ENCODE measurements around the gene YY1.
"Not testable (repeated sequence)": the region's sequence is repeated elsewhere in the genome, so short reads cannot be mapped to it uniquely, and the experiment has no call there.

The YY1 gene

GRCh38 chr14:100238419-100239210, at the start of gene YY1:
YY1 (plus strand) TSS chr14:100239144; CDS start chr14:100239245, 101 bp downstream.
- peak; percentile 95 for DNase-seq

GRCh38 chr14:100190126-100190525, 48.8 kb upstream of the YY1 start:
- no peak for DNase-seq

GRCh38 chr14:100191584-100192249, 47.2 kb upstream of the YY1 start:
- no peak for DNase-seq

GRCh38 chr14:100192250-100192671, 46.7 kb upstream of the YY1 start:
- DNase-seq, result no peak

DNA sequence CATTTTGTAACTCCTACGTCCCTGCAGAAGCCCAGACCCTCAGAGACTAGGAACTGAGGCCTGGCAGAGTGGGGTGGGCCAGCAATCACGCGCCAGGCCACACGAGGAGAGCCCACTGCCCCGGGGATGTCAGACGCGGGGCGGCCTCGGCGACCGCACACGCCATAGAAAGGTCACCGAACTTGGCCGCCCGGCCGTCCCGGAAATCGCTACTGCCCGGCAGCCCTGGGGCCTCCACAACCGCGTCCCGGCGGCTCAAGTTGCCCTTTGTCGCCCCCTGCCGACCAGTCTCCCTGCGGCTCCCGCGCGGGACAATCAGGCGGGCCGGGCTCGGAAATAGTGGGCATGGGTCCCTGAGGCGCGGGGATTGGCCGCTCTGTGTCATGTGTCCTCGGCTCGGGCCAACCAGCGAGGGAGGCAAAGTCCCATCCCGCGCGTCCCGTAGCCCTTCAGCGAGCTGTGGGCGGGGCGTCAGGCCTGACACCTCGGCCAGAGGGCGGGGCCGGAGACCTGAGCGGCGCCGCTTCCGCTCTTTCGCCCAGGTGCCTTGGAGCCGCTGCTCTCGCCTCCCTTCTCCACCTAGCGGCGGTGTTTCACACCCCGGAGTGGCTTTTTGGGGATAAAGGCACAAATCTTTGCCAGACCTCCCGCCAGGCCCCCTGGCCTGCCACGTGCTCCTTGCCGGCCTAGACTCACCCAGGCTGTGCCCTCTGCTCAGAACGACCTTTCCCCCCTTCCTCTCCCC, 46.1 kb upstream of the YY1 start:
- peak; percentile 93 for DNase-seq

- no peak for DNase-seq
Measured at GRCh38 chr14:100193417-100194357, 45.3 kb upstream of the YY1 start.

- no peak for DNase-seq
Measured at GRCh38 chr14:100199240-100199860, 39.6 kb upstream of the YY1 start.

GRCh38 chr14:100200311-100200710, 38.6 kb upstream of the YY1 start:
- no peak for DNase-seq

DNA sequence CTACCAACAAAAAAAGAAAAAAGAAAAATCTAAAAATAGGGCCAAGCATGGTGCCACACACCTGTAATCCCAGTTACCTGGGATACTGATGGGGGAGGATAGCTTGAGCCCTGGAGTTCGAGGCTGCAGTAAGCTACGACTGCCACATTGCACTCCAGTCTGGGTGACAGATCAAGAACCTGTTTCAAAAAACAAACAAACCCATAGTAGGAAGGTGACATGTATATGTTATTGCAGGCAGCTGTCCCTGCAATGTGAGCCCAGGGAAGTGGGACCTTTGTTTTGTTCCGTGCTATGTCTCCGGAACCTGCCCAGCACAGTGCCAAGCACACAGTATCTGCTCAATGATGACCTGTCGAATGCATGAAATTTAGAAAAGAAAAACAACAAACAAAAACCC, 37.2 kb upstream of the YY1 start:
- DNase-seq, result no peak

DNA sequence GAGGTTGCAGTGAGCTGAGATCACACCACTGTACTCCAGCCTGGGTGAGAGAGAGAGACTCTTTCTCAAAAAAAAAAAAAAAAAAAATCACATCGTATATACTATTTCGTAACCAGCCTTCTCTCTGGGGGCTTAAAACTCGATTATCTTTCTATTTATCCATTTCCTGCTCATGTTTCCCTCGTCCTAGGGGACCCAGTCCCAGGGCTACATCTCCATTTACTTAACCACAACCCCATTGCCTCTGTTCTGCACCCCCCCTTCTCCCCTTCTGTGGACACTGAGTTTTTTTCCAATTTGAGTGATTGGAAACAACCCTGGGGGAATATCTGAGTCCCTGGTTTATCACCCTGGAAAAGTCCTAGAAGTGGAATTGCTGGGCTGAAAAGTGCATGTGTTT, 36.2 kb upstream of the YY1 start:
- no peak for DNase-seq

GRCh38 chr14:100203146-100203545, 35.8 kb upstream of the YY1 start:
- DNase-seq, result no peak

- DNase-seq, result no peak
Measured at GRCh38 chr14:100203962-100204834, 34.7 kb upstream of the YY1 start.

DNA sequence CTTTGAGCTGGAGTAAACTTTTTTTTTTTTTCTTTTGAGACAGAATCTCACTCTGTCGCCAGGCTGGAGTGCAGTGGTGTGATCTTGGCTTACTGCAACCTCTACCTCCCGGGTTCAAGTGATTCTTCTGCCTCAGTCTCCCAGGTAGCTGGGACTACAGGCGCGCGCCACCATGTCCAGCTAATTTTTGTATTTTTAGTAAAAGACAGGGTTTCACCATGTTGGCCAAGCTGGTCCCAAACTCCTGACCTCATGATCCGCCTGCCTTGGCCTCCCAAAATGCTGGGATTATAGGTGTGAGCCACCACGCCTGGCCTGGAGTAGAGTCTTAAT, 34.1 kb upstream of the YY1 start:
- not testable (repeated sequence) for DNase-seq

DNA sequence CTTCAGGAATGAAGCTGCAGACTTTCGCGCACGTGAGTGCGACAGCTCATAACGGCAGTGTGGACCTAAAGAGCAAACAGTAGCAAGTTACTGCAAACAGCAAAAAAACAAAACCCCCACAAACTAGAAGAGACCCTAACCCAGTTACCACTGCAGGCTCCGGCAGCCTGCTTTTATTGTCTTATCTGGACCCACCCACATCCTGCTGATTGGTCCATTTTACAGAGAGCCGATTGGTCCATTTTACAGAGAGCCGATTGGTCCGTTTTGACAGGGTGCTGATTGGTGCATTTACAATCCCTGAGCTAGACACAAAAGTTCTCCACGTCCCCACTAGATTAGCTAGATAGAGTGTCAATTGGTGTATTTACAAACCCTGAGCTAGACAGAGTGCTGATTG, 31.4 kb upstream of the YY1 start:
- DNase-seq, result not testable (repeated sequence)

DNA sequence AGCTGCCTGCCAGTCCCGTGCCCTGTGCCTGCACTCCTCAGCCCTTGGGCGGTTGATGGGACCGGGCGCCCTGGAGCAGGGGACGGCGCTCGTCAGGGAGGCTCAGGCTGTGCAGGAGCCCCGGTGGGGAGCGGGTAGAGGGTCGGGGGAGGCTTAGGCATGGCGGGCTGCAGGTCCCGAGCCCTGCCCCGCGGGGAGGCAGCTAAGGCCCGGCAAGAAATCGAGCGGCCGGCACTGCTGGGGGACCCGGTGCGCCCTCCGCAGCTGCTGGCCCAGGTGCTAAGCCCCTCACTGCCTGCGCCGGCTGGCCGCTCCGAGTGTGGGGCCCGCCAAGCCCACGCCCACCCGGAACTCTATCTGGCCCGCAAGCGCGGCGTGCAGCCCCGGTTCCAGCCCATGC, 30.8 kb upstream of the YY1 start:
- DNase-seq, result not testable (repeated sequence)

DNA sequence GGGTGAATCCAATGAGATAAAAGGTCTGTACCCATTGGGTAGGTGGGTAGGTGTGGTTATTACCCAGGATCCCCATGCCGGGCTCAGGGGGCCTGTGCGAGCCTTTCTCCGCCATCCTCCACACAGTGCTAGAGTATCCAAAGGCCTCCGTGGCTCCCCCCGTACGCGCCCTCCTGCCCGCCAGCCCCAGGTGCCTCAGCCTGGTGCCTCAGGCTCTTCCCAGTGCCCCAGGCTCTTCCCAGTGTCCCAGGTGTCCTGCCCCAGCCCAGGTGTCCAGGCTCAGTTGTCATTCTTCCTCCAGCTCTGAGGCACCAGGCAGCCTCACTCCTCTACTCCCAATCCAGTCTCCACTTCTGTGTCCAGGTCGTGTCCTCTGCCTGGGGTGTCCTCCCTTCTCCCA, 27.6 kb upstream of the YY1 start:
- no peak for DNase-seq

- no peak for DNase-seq
Measured at GRCh38 chr14:100211893-100212292, 27.1 kb upstream of the YY1 start.

DNA sequence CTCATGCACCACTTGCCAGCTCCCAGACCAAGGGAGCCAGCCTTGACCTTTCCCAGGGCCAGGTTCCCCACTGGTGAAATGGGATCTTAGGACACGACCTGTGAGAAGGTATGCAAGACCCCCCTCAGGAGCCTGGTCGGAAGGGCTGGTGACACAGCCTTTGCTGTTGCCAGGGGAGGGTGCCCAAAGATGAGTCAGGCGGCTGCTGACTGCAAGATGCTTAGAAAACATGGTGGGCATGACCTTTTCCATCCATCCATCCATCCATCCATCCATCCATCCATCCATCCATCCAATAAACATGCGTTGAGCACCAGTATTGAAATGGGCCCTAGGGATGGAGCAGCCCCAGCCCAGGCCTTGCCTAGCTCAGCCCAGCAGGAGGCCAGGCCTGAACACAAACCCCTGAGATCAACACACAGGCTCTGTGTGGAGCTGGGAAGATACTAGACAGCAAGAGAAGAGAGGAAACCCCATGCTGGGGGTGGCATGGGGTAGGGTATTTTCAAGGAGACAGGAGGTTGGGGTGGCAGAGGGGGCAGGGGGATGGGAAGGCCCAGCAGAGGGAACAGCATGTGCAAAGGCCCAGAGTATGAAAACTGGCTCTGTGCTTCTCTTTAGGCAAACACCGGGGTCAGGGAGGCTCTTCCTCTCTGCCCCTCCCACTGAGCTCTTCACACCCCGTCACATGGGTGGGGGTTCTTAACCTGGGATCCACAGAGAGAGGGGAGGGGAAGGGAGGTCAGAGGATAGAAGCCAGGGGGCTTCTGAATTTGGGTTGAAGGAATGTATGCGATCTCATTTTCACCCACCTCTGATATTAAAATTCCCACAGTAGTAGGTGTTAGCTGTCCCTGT, 26.2 kb upstream of the YY1 start:
- DNase-seq, result no peak

- DNase-seq, result no peak
Measured at GRCh38 chr14:100213587-100213955, 25.4 kb upstream of the YY1 start.
